Measurements from ENCODE around the gene MT1X. TPM values are rescaled to one million over a fixed set of nuclear protein-coding genes. Genes with fewer than 3 reads are reported as not detected.

Gene MT1X
- polyA plus RNA-seq, 1 experiment: 60.2 TPM

DNA sequence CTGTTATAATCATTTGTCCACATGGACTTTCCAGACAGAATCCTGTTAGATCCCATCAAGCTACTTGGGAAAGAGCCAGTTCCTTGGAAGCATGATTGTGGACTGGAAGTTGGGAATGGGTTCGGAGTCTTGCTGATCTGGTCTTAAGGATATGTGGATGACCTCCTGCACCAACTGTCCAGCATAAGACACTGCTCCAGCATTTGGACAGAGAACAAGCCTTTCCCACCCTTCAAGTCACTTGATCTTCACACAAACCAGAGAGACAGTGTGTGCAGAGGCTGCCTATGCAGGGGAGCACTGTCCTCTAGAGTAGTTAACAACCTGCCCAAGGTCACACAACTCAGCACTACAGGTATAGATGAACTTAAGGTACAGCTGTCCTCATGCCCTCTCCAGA, 36.4 kb upstream of the MT1X start:
- CTCF ChIA-PET: no interaction called here
- Histone ChIP-seq H3K27me3 (ENCODE audit: control insufficient read depth, insufficient read depth, low read length) (peaks cover 38% of the 10 kb centered on the region), H3K36me3 (ENCODE audit: control insufficient read depth, insufficient read depth, low read length) (no peaks in the 10 kb centered on the region), H3K4me3 (ENCODE audit: low read depth, low read length) (no peak overlapping the region)
- TF ChIP-seq, protein P1, sequence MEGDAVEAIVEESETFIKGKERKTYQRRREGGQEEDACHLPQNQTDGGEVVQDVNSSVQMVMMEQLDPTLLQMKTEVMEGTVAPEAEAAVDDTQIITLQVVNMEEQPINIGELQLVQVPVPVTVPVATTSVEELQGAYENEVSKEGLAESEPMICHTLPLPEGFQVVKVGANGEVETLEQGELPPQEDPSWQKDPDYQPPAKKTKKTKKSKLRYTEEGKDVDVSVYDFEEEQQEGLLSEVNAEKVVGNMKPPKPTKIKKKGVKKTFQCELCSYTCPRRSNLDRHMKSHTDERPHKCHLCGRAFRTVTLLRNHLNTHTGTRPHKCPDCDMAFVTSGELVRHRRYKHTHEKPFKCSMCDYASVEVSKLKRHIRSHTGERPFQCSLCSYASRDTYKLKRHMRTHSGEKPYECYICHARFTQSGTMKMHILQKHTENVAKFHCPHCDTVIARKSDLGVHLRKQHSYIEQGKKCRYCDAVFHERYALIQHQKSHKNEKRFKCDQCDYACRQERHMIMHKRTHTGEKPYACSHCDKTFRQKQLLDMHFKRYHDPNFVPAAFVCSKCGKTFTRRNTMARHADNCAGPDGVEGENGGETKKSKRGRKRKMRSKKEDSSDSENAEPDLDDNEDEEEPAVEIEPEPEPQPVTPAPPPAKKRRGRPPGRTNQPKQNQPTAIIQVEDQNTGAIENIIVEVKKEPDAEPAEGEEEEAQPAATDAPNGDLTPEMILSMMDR (IDR thresholded peaks at IDR 0.05; ENCODE audit: insufficient read depth, low read depth, low read length): no peak
- DNase-seq (ENCODE audit: low read depth): no peak
- POLR2A ChIA-PET: no interaction called here

DNA sequence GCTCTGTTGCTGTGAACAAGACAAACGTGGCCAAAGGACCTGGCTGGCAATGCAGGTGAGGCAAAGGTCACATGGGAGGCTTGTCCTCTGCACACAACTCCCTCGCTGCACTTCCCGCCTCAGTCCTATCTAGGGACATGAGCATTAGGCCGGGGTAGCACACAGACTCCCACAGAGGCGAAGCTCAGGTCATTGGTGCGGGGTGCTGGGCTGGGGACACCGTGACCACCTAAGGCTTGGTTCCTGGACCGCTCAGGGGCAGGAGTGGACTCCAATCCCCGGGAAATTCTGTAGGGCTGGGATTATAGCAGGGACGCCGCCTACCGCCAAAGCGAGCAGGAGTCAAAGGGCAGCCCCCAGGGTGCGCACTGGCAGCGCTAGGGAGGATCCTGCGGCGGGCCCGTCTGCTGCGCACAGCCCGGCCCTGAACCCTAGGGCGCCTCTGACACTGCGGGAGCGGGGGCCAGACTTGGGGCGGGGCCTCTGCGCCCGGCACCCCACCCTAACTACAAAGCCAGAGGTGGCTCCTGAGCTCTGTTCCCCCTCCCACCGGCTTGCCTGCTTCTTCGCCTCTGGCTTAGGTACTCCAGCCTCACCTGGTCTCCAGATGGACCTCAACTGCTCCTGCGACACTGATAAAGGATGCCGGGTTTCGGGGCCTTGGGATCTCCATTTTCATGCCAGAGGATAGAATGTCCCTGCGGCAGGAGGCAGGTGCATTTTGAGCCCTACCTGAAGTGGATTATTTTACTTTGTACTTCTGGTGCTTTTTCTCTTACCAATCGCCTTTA, 34.4 kb upstream of the MT1X start:
- Histone ChIP-seq H3K27me3 (ENCODE audit: control insufficient read depth, insufficient read depth, low read length) (peaks cover 52% of the 10 kb centered on the region), H3K4me3 (ENCODE audit: low read depth, low read length) (no peak overlapping the region), H3K36me3 (ENCODE audit: control insufficient read depth, insufficient read depth, low read length) (no peaks in the 10 kb centered on the region)
- no peak for DNase-seq (ENCODE audit: low read depth)
- TF ChIP-seq, protein P1 (IDR thresholded peaks at IDR 0.05; ENCODE audit: insufficient read depth, low read depth, low read length): no peak
- ChIA-PET POLR2A (no interaction called here), CTCF (interaction anchor here (0.7 kb wide), 1 partner anchor 28 kb away, joined by 3 read pairs; no protein-coding TSS in a partner anchor)

DNA sequence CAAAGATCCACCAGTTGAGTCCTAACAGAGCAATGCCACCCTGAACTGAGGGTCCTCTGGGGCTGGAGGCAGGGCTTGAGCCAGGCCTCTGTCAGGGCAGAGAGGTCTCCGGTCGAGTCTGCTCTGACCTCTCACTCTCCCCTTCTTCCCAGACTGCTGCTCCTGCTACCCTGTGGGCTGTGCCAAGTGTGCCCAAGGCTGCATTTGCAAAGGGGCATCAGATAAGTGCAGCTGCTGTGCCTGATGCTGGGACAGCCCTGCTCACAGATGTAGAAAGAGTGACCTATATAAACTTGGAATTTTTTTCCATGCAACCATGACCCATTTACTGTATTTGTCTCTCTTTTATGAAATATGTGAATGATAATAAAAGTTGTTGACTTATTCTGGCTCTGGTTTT, 33.0 kb upstream of the MT1X start:
- Histone ChIP-seq H3K4me3 (ENCODE audit: low read depth, low read length) (no peak overlapping the region), H3K27me3 (ENCODE audit: control insufficient read depth, insufficient read depth, low read length) (peaks cover 53% of the 10 kb centered on the region), H3K36me3 (ENCODE audit: control insufficient read depth, insufficient read depth, low read length) (no peaks in the 10 kb centered on the region)
- ChIA-PET CTCF (no interaction called here), POLR2A (no interaction called here)
- TF ChIP-seq, protein P1 (IDR thresholded peaks at IDR 0.05; ENCODE audit: insufficient read depth, low read depth, low read length): no peak
- no peak for DNase-seq (ENCODE audit: low read depth)

DNA sequence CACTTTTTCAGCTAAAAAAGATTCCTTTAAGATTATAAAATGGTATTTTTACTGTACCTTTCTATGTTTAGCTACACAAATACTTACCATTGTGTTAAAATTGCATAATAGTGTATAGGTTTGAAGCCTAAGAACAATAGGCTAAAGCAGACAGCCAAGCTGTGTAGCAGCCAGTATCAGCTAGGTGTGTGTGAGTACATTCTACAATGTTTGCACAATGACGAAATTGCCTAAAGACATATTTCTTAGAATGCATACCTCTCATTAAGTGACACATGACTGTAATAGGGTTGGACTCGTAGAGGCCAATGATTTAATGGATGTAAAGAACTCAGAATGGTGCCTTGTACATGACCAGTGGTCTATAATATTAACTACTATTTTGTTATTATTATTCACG, 32.5 kb upstream of the MT1X start:
- Histone ChIP-seq H3K4me3 (ENCODE audit: low read depth, low read length) (no peak overlapping the region), H3K27me3 (ENCODE audit: control insufficient read depth, insufficient read depth, low read length) (peaks cover 54% of the 10 kb centered on the region), H3K36me3 (ENCODE audit: control insufficient read depth, insufficient read depth, low read length) (no peaks in the 10 kb centered on the region)
- ChIA-PET CTCF (no interaction called here), POLR2A (no interaction called here)
- TF ChIP-seq, protein P1 (IDR thresholded peaks at IDR 0.05; ENCODE audit: insufficient read depth, low read depth, low read length): no peak
- no peak for DNase-seq (ENCODE audit: low read depth)

DNA sequence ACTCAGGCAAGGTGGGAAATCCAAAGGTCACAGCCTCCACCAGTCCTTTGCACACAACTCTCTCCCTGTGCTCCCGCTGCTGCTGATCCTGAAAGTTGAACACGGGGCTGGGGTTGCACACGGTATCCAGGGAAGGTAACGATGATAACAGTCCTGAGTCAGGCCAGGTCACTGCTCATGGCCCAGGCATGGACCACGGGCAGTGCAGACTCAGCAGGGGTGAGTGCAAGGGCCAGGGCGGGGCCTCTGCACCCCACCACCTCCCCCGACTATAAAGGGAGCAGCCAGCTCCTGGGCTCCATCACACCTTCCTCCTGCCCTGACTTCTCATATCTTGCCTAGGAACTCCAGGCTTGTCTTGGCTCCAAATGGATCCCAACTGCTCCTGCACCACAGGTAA, 30.7 kb upstream of the MT1X start, which contains the start of gene MT1B:
Gene MT1B, plus strand, starts transcription at position 301 of the 400 bp plus-strand sequence. Its CDS starts 68 bp downstream, at position 369.
- DNase-seq (ENCODE audit: low read depth): no peak
- no peaks in the 10 kb centered on the region for H3K36me3 ChIP-seq (ENCODE audit: control insufficient read depth, insufficient read depth, low read length)
- POLR2A ChIA-PET: no interaction called here
- H3K4me3 ChIP-seq (ENCODE audit: low read depth, low read length): no peak within 1 kb of the TSS
- TF ChIP-seq, protein P1 (IDR thresholded peaks at IDR 0.05; ENCODE audit: insufficient read depth, low read depth, low read length): no peak
- peaks cover 41% of the 10 kb centered on the region for H3K27me3 ChIP-seq (ENCODE audit: control insufficient read depth, insufficient read depth, low read length)
- CTCF ChIA-PET: no interaction called here

Data from BJ (cell line).